ENCODE measurements around the gene SUGP2.

SUGP2 gene

DNA sequence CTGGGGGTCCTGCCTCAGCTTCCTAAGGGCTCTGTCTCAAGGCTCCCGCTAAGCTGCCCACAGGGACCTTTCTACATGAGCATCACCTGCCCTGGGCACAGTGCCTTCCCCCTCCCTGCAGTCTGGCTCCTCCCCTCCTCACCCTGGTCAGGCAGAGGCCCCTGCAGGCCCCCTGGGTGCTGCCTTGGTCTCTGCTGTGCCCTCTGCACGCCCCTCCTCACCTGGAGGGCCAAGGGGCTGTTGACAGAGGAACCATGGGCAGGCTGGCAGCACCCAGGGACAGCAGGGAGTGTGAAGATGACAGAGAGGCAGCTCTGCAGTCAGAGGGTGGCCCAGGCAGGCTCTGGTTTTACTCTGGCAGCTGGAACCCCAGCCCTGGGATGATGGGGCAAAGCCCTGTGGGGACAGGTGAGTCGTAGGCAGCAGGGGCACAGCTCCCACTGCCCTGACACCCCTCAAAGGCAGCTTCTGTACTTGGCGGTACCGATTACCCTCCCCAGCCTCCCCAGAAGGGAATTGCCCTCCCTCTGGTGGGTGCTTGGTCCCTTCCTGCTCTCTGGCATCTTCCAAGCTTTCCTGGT lies 43.1 kb downstream of the SUGP2 start:
- Histone ChIP-seq H3K79me2 (ENCODE audit: control insufficient read depth, insufficient read depth, low read length, poor library complexity) (no peaks in the 10 kb centered on the region), H3K9me3 (ENCODE audit: insufficient read depth, low read depth, low read length) (no peaks in the 10 kb centered on the region), H3K23ac (ENCODE audit: low read length) (no peak overlapping the region), H2BK5ac (ENCODE audit: low read depth, low read length, poor library complexity) (no peak overlapping the region), H4K8ac (ENCODE audit: low read depth, low read length) (no peak overlapping the region), H3K9ac (ENCODE audit: low read length) (no peak overlapping the region), H4K12ac (ENCODE audit: low read depth, low read length) (no peak overlapping the region), H2AK5ac (ENCODE audit: low read length) (no peak overlapping the region), H3K4ac (ENCODE audit: low read depth, low read length) (no peak overlapping the region), H3K18ac (ENCODE audit: low read length) (no peak overlapping the region), H3K4me1 (ENCODE audit: control insufficient read depth in 1 of 2, insufficient read depth in 2 of 2, low read length in 2 of 2) (no peaks in the 10 kb centered on the region), H2BK12ac (ENCODE audit: low read length) (no peak overlapping the region), H2BK120ac (ENCODE audit: insufficient read depth, low read length, poor library complexity) (no peak overlapping the region), H4K91ac (ENCODE audit: low read depth, low read length) (no peak overlapping the region), H3K4me2 (ENCODE audit: low read length) (no peak overlapping the region), H3K36me3 (ENCODE audit: control insufficient read depth in 1 of 2, insufficient read depth in 2 of 2, low read length in 2 of 2) (peaks cover 35 to 39% of the 10 kb centered on the region in 2 experiments), H3K4me3 (ENCODE audit: low read depth, low read length) (no peak overlapping the region), H3K27me3 (ENCODE audit: insufficient read depth, low read length) (no peaks in the 10 kb centered on the region), H3K27ac (ENCODE audit: low read depth, low read length) (no peak overlapping the region), H2AFZ (ENCODE audit: insufficient read depth, low read length, poor library complexity) (no peak overlapping the region), H3K79me1 (ENCODE audit: low read length) (no peaks in the 10 kb centered on the region), H3K14ac (ENCODE audit: low read length) (no peak overlapping the region)
- no CpG with 5 or more reads among the region's 5 CpGs for WGBS (ENCODE audit: extremely low coverage, insufficient coverage, insufficient read length)
- DNase-seq, result no peak

DNA sequence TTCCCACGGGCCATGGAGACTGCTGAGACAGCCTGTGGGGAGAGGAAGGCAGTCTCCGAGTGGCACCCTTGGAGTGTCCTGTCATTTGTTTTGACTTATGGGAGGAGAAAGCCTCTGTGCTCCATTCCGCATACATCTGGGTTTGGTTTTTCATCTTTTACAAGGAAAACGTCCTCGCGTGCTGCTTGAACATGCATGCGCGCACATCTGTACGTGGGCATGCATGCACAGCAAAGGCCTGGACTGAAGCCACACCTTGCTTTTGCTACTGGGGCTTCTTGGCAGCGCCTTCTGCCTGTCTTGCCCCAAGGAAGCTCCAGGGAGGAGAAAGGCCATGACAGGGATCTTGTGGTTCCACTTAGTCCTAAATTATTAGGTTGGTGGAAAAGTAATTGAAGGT lies 44.0 kb downstream of the SUGP2 start:
- H3K4me3 ChIP-seq (ENCODE audit: low read depth, low read length), result no peak overlapping the region
- no peak overlapping the region for H3K9ac ChIP-seq (ENCODE audit: low read length)
- H3K27me3 ChIP-seq (ENCODE audit: insufficient read depth, low read length), result no peaks in the 10 kb centered on the region
- H3K79me2 ChIP-seq (ENCODE audit: control insufficient read depth, insufficient read depth, low read length, poor library complexity), result no peaks in the 10 kb centered on the region
- no peak overlapping the region for H4K91ac ChIP-seq (ENCODE audit: low read depth, low read length)
- H3K23ac ChIP-seq (ENCODE audit: low read length), result no peak overlapping the region
- no peak overlapping the region for H2BK120ac ChIP-seq (ENCODE audit: insufficient read depth, low read length, poor library complexity)
- H3K36me3 ChIP-seq (ENCODE audit: control insufficient read depth in 1 of 2, insufficient read depth in 2 of 2, low read length in 2 of 2), result peaks cover 28 to 30% of the 10 kb centered on the region in 2 experiments
- no peak overlapping the region for H3K18ac ChIP-seq (ENCODE audit: low read length)
- no peak overlapping the region for H4K8ac ChIP-seq (ENCODE audit: low read depth, low read length)
- no peak for DNase-seq
- no peak overlapping the region for H2AFZ ChIP-seq (ENCODE audit: insufficient read depth, low read length, poor library complexity)
- H3K79me1 ChIP-seq (ENCODE audit: low read length), result no peaks in the 10 kb centered on the region
- H3K14ac ChIP-seq (ENCODE audit: low read length), result no peak overlapping the region
- no CpG with 5 or more reads among the region's 10 CpGs for WGBS (ENCODE audit: extremely low coverage, insufficient coverage, insufficient read length)
- H4K12ac ChIP-seq (ENCODE audit: low read depth, low read length), result no peak overlapping the region
- H3K4me2 ChIP-seq (ENCODE audit: low read length), result no peak overlapping the region
- no peak overlapping the region for H3K4ac ChIP-seq (ENCODE audit: low read depth, low read length)
- H2BK5ac ChIP-seq (ENCODE audit: low read depth, low read length, poor library complexity), result no peak overlapping the region
- H3K27ac ChIP-seq (ENCODE audit: low read depth, low read length), result no peak overlapping the region
- H2AK5ac ChIP-seq (ENCODE audit: low read length), result no peak overlapping the region
- H3K4me1 ChIP-seq (ENCODE audit: control insufficient read depth in 1 of 2, insufficient read depth in 2 of 2, low read length in 2 of 2), result no peaks in the 10 kb centered on the region
- H3K9me3 ChIP-seq (ENCODE audit: insufficient read depth, low read depth, low read length), result no peaks in the 10 kb centered on the region
- H2BK12ac ChIP-seq (ENCODE audit: low read length), result no peak overlapping the region

DNA sequence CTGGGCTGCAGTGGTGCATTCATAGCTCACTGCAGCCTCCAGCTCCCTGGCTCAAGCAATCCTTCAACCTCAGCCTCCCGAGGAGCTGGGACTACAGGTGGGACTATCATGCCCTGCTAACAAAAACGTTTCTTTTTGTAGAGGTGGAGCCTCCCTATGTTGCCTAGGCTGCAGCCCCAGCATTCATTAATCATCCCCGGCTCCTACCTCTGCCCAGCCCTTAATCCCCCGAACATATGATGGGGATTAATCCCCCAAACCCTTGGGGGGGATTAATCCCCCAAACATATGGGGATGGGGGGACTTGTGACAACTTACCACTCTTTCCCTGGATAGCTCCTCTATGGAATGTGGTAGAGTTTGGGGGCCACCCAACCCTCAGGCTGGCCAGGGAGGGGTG lies 45.9 kb downstream of the SUGP2 start:
- no peak for DNase-seq
- H3K14ac ChIP-seq (ENCODE audit: low read length), result no peak overlapping the region
- no peaks in the 10 kb centered on the region for H3K27me3 ChIP-seq (ENCODE audit: insufficient read depth, low read length)
- no CpG with 5 or more reads among the region's 4 CpGs for WGBS (ENCODE audit: extremely low coverage, insufficient coverage, insufficient read length)
- H3K4me3 ChIP-seq (ENCODE audit: low read depth, low read length), result no peak overlapping the region
- peaks cover under 1% of the 10 kb centered on the region for H3K9me3 ChIP-seq (ENCODE audit: insufficient read depth, low read depth, low read length)
- H3K36me3 ChIP-seq (ENCODE audit: control insufficient read depth in 1 of 2, insufficient read depth in 2 of 2, low read length in 2 of 2), result peaks cover 14% of the 10 kb centered on the region in 2 experiments
- H2BK12ac ChIP-seq (ENCODE audit: low read length), result no peak overlapping the region
- H3K4ac ChIP-seq (ENCODE audit: low read depth, low read length), result no peak overlapping the region
- H3K4me1 ChIP-seq (ENCODE audit: control insufficient read depth in 1 of 2, insufficient read depth in 2 of 2, low read length in 2 of 2), result no peaks in the 10 kb centered on the region
- H2BK5ac ChIP-seq (ENCODE audit: low read depth, low read length, poor library complexity), result no peak overlapping the region
- no peak overlapping the region for H4K91ac ChIP-seq (ENCODE audit: low read depth, low read length)
- H2BK120ac ChIP-seq (ENCODE audit: insufficient read depth, low read length, poor library complexity), result no peak overlapping the region
- no peaks in the 10 kb centered on the region for H3K79me1 ChIP-seq (ENCODE audit: low read length)
- H3K27ac ChIP-seq (ENCODE audit: low read depth, low read length), result no peak overlapping the region
- H3K23ac ChIP-seq (ENCODE audit: low read length), result no peak overlapping the region
- no peak overlapping the region for H3K4me2 ChIP-seq (ENCODE audit: low read length)
- no peak overlapping the region for H3K9ac ChIP-seq (ENCODE audit: low read length)
- H4K12ac ChIP-seq (ENCODE audit: low read depth, low read length), result no peak overlapping the region
- no peak overlapping the region for H3K18ac ChIP-seq (ENCODE audit: low read length)
- H4K8ac ChIP-seq (ENCODE audit: low read depth, low read length), result no peak overlapping the region
- H2AK5ac ChIP-seq (ENCODE audit: low read length), result no peak overlapping the region
- no peaks in the 10 kb centered on the region for H3K79me2 ChIP-seq (ENCODE audit: control insufficient read depth, insufficient read depth, low read length, poor library complexity)
- no peak overlapping the region for H2AFZ ChIP-seq (ENCODE audit: insufficient read depth, low read length, poor library complexity)

DNA sequence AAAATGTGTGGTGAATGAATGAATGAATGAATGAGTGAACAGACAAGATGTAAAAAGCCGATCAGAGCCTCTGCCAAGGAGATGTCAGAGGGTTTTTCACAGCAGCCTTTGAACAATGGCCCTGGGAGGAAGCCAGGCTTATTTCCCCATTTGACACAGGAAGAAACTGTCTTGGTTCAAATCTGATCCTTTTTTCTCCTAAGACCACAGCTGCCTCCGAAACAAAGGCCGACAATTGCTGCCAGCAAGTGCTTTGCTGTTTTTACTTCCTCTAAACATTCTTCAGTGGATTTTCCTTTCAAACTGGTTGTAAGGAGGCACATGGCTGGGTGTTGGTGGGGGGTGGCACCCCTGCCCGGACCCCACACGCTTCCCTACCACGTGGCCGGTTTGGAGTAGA lies 48.1 kb downstream of the SUGP2 start:
- Histone ChIP-seq H3K4ac (ENCODE audit: low read depth, low read length) (no peak overlapping the region), H3K18ac (ENCODE audit: low read length) (no peak overlapping the region), H2BK5ac (ENCODE audit: low read depth, low read length, poor library complexity) (no peak overlapping the region), H3K23ac (ENCODE audit: low read length) (no peak overlapping the region), H3K79me2 (ENCODE audit: control insufficient read depth, insufficient read depth, low read length, poor library complexity) (no peaks in the 10 kb centered on the region), H3K27me3 (ENCODE audit: insufficient read depth, low read length) (no peaks in the 10 kb centered on the region), H2AK5ac (ENCODE audit: low read length) (no peak overlapping the region), H3K4me3 (ENCODE audit: low read depth, low read length) (no peak overlapping the region), H4K12ac (ENCODE audit: low read depth, low read length) (no peak overlapping the region), H3K4me1 (ENCODE audit: control insufficient read depth in 1 of 2, insufficient read depth in 2 of 2, low read length in 2 of 2) (no peaks in the 10 kb centered on the region), H3K79me1 (ENCODE audit: low read length) (no peaks in the 10 kb centered on the region), H3K36me3 (ENCODE audit: control insufficient read depth in 1 of 2, insufficient read depth in 2 of 2, low read length in 2 of 2) (peaks cover under 1% of the 10 kb centered on the region in 2 experiments), H4K91ac (ENCODE audit: low read depth, low read length) (no peak overlapping the region), H2BK120ac (ENCODE audit: insufficient read depth, low read length, poor library complexity) (no peak overlapping the region), H3K14ac (ENCODE audit: low read length) (no peak overlapping the region), H3K27ac (ENCODE audit: low read depth, low read length) (no peak overlapping the region), H3K9ac (ENCODE audit: low read length) (no peak overlapping the region), H2AFZ (ENCODE audit: insufficient read depth, low read length, poor library complexity) (no peak overlapping the region), H3K9me3 (ENCODE audit: insufficient read depth, low read depth, low read length) (peaks cover 2% of the 10 kb centered on the region), H4K8ac (ENCODE audit: low read depth, low read length) (no peak overlapping the region), H3K4me2 (ENCODE audit: low read length) (no peak overlapping the region), H2BK12ac (ENCODE audit: low read length) (no peak overlapping the region)
- WGBS (ENCODE audit: extremely low coverage, insufficient coverage, insufficient read length), result no CpG with 5 or more reads among the region's 7 CpGs
- DNase-seq, result no peak

All from trophoblast cell (in vitro differentiated cells and primary cell).